Thyroid gland (tissue), 4 donors: ENCODE measurements around the gene RAPGEF4. TPM values are rescaled to one million over a fixed set of nuclear protein-coding genes. Genes with fewer than 3 reads are reported as not detected.

Source experiments
- DNase-seq, 2 donors: peaks; one replicate each; pipeline ENCODE4 v3.0.0-alpha.2; 2019
- H3K27ac ChIP-seq, 3 donors: fragments of 200-600 bp; sonication (generic); 1 replicate in 2 of 3; 2 replicates in 1 of 3; pipeline ENCODE4 v1.5.1; 2016 to 2019; ENCODE audit warnings: mild to moderate bottlenecking in 1 of 3, moderate library complexity in 1 of 3
- H3K27me3 ChIP-seq: fragments of 200-600 bp; sonication (generic); one replicate; pipeline ENCODE4 v1.5.1; 2019
- H3K36me3 ChIP-seq, 2 donors: fragments of 200-600 bp; sonication (generic); one replicate each; pipeline ENCODE4 v1.5.1; 2016 to 2019
- H3K4me1 ChIP-seq, 2 donors: fragments of 200-600 bp; sonication (generic); one replicate each; pipeline ENCODE4 v1.5.1; 2017 to 2019
- H3K4me3 ChIP-seq, 3 donors: fragments of 200-600 bp; sonication (generic); replicated peaks in 1 of 3; 1 replicate in 2 of 3; 2 replicates in 1 of 3; pipeline ENCODE4 v1.5.1; 2016; ENCODE audit warnings: mild to moderate bottlenecking in 1 of 3
- H3K9me3 ChIP-seq: fragments of 200-600 bp; sonication (generic); one replicate; pipeline ENCODE4 v1.5.1; 2017
- POLR2A ChIP-seq, 2 donors: fragments of 450-650 bp; IDR thresholded peaks; one replicate each; pipeline ENCODE4 v1.6.1; 2017; ENCODE audit warnings: antibody characterized with exemption in 2 of 2, mild to moderate bottlenecking in 2 of 2, moderate library complexity in 1 of 2
- WGBS, 2 donors: methylation state at CpG; one replicate each; pipeline ENCODE4 v1.1.5; 2017; 5-methylcytosine and 5-hydroxymethylcytosine counted together
- intact Hi-C: fragments of 100-400 bp; cut with DNase I; formaldehyde crosslinking; loops from one replicate; pipeline ENCODE4 v1.15.1; 2023
- small RNA-seq: library from RNA; depleted of rRNA; stranded (forward); fragments of <200 nt; gene quantifications from one replicate; pipeline ENCODE3, GENCODE V24; 2016
- total RNA-seq, 4 donors: library from RNA; depleted of rRNA; stranded (reverse); fragments of >200 nt; gene quantifications; one replicate each; pipeline ENCODE4 v1.2.3, GENCODE V29; 2016
- TF ChIP-seq, protein P1 (sequence below), 6 experiments: fragments of 200-600 bp in 3 of 6; fragments of 450-650 bp in 3 of 6; sonication (generic) in 3 of 6; IDR thresholded peaks; one replicate each; pipeline ENCODE4 v1.5.1; 2016 to 2019; ENCODE audit warnings: antibody characterized with exemption in 6 of 6, mild to moderate bottlenecking in 2 of 6, inconsistent platforms in 1 of 6, moderate library complexity in 1 of 6

RAPGEF4 gene
- total RNA-seq, 4 donors from 2014 or later: 7.9 to 19.6 (median 12.1) TPM

DNA sequence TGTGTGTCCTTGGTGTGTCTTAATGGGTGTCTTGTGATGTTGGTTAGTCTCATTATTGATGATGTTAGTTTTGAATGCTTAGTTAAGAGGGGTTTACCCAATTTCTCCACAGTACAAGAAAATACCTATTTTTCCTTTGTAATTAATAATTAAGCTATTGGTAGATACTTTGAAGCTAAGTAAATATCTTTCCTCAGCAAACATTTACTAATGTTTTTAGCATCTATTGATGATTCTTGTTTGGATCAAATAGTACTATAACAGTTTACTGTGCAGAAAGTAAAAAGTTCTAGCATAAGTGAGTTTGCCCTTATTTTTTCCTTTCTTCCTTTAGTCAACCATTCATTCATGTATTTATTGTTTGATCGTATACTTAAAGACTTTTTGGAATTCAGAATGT, 359.1 kb downstream of the RAPGEF4 start:
- no peak overlapping the region for H3K27ac ChIP-seq
- WGBS, 2 donors: 92 to 95% methylated on average over 1 of the region's 1 CpG
- no peak for TF ChIP-seq POLR2A (IDR thresholded peaks at IDR 0.05)
- TF ChIP-seq, protein P1, sequence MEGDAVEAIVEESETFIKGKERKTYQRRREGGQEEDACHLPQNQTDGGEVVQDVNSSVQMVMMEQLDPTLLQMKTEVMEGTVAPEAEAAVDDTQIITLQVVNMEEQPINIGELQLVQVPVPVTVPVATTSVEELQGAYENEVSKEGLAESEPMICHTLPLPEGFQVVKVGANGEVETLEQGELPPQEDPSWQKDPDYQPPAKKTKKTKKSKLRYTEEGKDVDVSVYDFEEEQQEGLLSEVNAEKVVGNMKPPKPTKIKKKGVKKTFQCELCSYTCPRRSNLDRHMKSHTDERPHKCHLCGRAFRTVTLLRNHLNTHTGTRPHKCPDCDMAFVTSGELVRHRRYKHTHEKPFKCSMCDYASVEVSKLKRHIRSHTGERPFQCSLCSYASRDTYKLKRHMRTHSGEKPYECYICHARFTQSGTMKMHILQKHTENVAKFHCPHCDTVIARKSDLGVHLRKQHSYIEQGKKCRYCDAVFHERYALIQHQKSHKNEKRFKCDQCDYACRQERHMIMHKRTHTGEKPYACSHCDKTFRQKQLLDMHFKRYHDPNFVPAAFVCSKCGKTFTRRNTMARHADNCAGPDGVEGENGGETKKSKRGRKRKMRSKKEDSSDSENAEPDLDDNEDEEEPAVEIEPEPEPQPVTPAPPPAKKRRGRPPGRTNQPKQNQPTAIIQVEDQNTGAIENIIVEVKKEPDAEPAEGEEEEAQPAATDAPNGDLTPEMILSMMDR (IDR thresholded peaks at IDR 0.05): no peak

DNA sequence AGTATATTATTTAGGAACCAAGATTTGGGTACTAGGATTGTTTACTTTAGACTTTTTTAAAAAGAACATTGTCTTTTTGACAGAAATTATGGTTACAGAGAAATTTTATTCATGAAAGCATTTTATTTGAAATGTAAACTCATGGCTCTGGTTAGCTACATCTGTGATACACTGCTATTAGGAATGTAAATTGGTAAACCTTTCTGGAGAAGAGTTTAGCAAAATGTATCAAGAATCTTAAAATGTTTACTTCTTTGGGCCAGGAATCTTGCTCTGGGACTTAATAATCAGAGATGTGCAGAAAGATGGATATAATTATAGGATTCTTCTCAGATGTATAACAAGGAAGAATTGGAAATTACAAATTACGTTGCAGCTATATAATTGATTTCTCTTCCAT, 359.7 kb downstream of the RAPGEF4 start:
- no peaks in the 10 kb centered on the region for H3K27me3 ChIP-seq
- WGBS, 2 donors: 93 to 94% methylated on average over 1 of the region's 1 CpG
- H3K9me3 ChIP-seq: no peaks in the 10 kb centered on the region
- intact Hi-C loops: no loop called here
- no peak for DNase-seq
- H3K27ac ChIP-seq: no peak overlapping the region
- H3K4me3 ChIP-seq: no peak overlapping the region
- no peak for TF ChIP-seq POLR2A (IDR thresholded peaks at IDR 0.05)
- TF ChIP-seq, protein P1 (IDR thresholded peaks at IDR 0.05): no peak
- no peaks in the 10 kb centered on the region for H3K36me3 ChIP-seq
- H3K4me1 ChIP-seq: peaks cover 0 to 5% of the 10 kb centered on the region in 2 donors

More for the DNA sequence above, 359.1 kb downstream of the RAPGEF4 start:
- no peak for DNase-seq
- intact Hi-C loops: no loop called here
- no peak overlapping the region for H3K4me3 ChIP-seq
- H3K4me1 ChIP-seq: peaks cover 3 to 10% of the 10 kb centered on the region in 2 donors
- no peaks in the 10 kb centered on the region for H3K9me3 ChIP-seq
- no peaks in the 10 kb centered on the region for H3K36me3 ChIP-seq
- H3K27me3 ChIP-seq: no peaks in the 10 kb centered on the region

DNA sequence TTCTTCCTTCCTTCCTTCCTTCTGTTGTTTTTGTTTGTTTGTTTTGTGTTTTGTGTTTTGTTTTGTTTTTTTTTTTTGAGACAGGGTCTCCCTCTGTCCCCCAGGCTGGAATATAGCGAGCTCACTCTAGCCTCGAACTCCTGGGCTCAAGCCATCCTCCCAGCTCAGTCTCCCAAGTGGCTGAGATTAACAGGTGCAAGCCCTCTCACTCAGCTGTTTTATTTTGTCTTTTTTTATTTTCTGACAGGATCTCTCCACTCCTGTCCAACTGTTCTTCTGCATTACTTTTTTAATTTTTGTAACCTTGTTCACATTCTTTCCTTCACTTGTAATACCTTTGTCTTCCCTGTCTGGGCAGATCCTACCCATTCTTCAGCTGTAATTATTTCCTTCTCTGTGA, 363.6 kb downstream of the RAPGEF4 start:
- Histone ChIP-seq H3K9me3 (no peaks in the 10 kb centered on the region), H3K4me3 (no peak overlapping the region), H3K27me3 (no peaks in the 10 kb centered on the region), H3K36me3 (no peaks in the 10 kb centered on the region), H3K4me1 (no peaks in the 10 kb centered on the region), H3K27ac (no peak overlapping the region)
- intact Hi-C loops: no loop called here
- TF ChIP-seq POLR2A (IDR thresholded peaks at IDR 0.05): no peak
- TF ChIP-seq, protein P1 (IDR thresholded peaks at IDR 0.05): no peak
- no peak for DNase-seq
- WGBS, 2 donors: 97% methylated on average over 2 of the region's 2 CpGs

DNA sequence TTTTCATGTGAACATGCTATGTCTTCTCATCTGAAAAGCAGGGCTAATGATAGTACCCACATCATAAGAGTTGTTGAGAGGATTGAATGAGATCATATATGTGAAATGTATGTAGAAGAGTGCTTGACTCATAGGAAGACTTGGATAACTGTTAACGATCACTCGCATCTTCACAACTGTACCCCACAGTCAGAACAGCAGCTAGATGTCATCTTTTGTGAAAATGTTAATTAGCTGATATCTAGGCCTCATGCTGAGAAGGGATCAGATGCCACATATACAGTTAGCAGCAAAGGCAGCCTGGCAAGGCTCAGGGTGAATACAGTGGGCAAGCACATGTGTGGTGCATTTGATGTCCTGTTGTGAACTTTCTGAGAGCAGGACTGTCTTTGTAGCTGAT, 364.2 kb downstream of the RAPGEF4 start:
- Histone ChIP-seq H3K4me1 (no peaks in the 10 kb centered on the region), H3K9me3 (no peaks in the 10 kb centered on the region), H3K27ac (no peak overlapping the region), H3K36me3 (no peaks in the 10 kb centered on the region), H3K4me3 (no peak overlapping the region), H3K27me3 (no peaks in the 10 kb centered on the region)
- no peak for TF ChIP-seq POLR2A (IDR thresholded peaks at IDR 0.05)
- TF ChIP-seq, protein P1 (IDR thresholded peaks at IDR 0.05): no peak
- DNase-seq: no peak
- 94 to 98% methylated on average over 2 of the region's 2 CpGs for WGBS, 2 donors
- intact Hi-C loops: no loop called here

DNA sequence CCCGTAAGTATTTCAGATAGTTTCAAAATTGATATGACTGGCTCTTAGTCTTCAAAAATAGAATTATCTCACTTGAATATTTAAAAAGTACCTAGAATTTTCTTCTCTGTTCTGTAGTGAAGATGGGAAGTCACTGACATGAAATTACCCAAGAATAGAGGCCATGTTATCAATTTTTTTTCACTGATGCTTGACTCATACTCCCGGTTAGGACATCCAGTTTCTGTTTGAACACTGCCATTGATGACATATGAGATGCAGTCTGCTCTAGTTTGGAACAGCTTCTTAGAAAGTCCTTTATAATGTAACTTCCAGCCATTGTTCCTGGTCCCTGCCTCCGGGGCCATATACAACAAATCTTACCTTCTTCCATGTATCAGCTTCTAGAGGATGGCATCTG, 366.0 kb downstream of the RAPGEF4 start:
- H3K27me3 ChIP-seq: no peaks in the 10 kb centered on the region
- WGBS, 2 donors: 81 to 90% methylated on average over 3 of the region's 3 CpGs
- H3K9me3 ChIP-seq: no peaks in the 10 kb centered on the region
- intact Hi-C loops: no loop called here
- no peaks in the 10 kb centered on the region for H3K36me3 ChIP-seq
- no peak for DNase-seq
- no peak overlapping the region for H3K27ac ChIP-seq
- H3K4me3 ChIP-seq: no peak overlapping the region
- no peaks in the 10 kb centered on the region for H3K4me1 ChIP-seq
- TF ChIP-seq, protein P1 (IDR thresholded peaks at IDR 0.05): no peak
- no peak for TF ChIP-seq POLR2A (IDR thresholded peaks at IDR 0.05)

Small RNA genes within 50 kb of the gene (small RNA-seq; reads per million reads assigned to genes)
- not detected for gene RF01210

Other genes starting within 250 kb of the RAPGEF4 start
- 10 to 100 TPM in 3 of 4 donors, 1 to 10 TPM in 1; 7.0 to 13.5 (median 11.4) TPM for gene PDK1, start 179.8 kb upstream of the RAPGEF4 start, total RNA-seq